ENCODE measurements around the gene ZNF766. TPM values are rescaled to one million over a fixed set of nuclear protein-coding genes. Genes with fewer than 3 reads are reported as not detected.

ZNF766 gene
- 26.2 to 28.8 TPM (median 26.9 TPM) in 3 replicates for total RNA-seq

DNA sequence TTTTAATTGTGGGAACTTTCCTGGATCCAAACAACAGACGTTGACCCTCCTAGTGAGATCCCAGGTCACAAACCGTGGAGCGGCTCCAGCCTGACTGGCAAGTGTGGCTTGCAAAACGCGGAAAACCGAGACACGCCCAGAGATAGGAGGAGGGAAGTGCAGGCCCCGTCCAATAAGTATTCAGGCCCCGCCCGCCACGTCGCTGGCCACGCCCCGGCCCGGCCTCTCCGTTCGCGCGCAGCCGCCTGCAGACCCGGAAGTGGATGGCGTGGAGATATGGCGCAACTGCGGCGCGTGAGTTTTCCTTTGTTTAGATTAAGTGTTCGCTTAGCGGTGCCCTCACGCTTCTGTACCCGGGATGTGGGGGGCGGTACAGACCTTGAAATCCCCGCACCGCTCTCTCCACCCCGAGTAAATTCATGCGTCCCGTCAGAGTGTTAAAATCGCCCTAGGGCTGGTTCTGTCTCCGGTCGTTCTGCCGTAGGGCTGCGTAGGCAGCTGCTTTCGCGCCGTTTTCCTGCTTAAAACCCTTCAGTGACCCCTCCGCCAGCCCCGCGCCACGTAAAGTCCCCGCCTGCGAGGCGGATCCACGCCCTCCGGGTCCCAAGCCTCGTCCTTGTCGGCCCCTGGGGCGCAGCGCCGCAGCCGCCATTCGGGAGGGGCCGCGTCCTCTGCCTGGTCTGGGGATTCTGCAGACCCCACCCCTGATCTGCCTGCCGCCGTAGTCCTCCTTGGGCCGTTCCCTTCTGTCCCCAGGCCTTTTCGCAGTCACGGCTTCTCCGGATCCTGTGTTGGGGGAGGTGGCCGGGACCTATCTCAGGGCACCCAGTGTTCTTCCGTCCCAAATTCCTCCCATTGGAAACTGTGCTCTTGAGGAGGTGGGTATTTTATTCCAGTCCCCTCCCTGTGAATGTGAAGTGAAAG, at the start of gene ZNF766:
ZNF766 (plus strand) TSS at position 250 of the 924 bp plus-strand sequence; CDS start at position 277, 27 bp downstream.
- H3K9me3 Mint-ChIP-seq = peaks cover 13% of the 10 kb centered on the region
- TF ChIP-seq, protein P1, sequence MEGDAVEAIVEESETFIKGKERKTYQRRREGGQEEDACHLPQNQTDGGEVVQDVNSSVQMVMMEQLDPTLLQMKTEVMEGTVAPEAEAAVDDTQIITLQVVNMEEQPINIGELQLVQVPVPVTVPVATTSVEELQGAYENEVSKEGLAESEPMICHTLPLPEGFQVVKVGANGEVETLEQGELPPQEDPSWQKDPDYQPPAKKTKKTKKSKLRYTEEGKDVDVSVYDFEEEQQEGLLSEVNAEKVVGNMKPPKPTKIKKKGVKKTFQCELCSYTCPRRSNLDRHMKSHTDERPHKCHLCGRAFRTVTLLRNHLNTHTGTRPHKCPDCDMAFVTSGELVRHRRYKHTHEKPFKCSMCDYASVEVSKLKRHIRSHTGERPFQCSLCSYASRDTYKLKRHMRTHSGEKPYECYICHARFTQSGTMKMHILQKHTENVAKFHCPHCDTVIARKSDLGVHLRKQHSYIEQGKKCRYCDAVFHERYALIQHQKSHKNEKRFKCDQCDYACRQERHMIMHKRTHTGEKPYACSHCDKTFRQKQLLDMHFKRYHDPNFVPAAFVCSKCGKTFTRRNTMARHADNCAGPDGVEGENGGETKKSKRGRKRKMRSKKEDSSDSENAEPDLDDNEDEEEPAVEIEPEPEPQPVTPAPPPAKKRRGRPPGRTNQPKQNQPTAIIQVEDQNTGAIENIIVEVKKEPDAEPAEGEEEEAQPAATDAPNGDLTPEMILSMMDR (IDR thresholded peaks at IDR 0.05; ENCODE audit: unreplicated experiment) = no peak
- DNase-seq (ENCODE audit: low spot score in 2 of 2, unreplicated experiment in 2 of 2) = peak; percentile 92 to 98
- H3K36me3 Mint-ChIP-seq = peaks cover 21% of the 10 kb centered on the region
- peak within 1 kb of the TSS; percentile 93 for H3K4me3 Mint-ChIP-seq
- no peaks in the 10 kb centered on the region for H3K27me3 Mint-ChIP-seq (ENCODE audit: low read depth)
- peak within 1 kb of the TSS; percentile 98 for H3K27ac Mint-ChIP-seq
- H3K4me1 Mint-ChIP-seq = peaks cover 20% of the 10 kb centered on the region

GRCh38 chr19:52219611-52220010, 49.8 kb upstream of the ZNF766 start:
- TF ChIP-seq, protein P1 (IDR thresholded peaks at IDR 0.05; ENCODE audit: unreplicated experiment) = no peak
- no peak for DNase-seq (ENCODE audit: low spot score in 2 of 2, unreplicated experiment in 2 of 2)
- H3K27ac Mint-ChIP-seq = no peak overlapping the region
- H3K27me3 Mint-ChIP-seq (ENCODE audit: low read depth) = no peaks in the 10 kb centered on the region
- no peaks in the 10 kb centered on the region for H3K4me1 Mint-ChIP-seq
- H3K4me3 Mint-ChIP-seq = no peak overlapping the region
- H3K36me3 Mint-ChIP-seq = peaks cover 66% of the 10 kb centered on the region
- H3K9me3 Mint-ChIP-seq = no peaks in the 10 kb centered on the region

GRCh38 chr19:52221031-52221430, 48.4 kb upstream of the ZNF766 start:
- Mint-ChIP-seq H3K4me1 (no peaks in the 10 kb centered on the region), H3K27me3 (ENCODE audit: low read depth) (no peaks in the 10 kb centered on the region), H3K36me3 (peaks cover 71% of the 10 kb centered on the region), H3K4me3 (no peak overlapping the region), H3K9me3 (no peaks in the 10 kb centered on the region), H3K27ac (no peak overlapping the region)
- no peak for DNase-seq (ENCODE audit: low spot score in 2 of 2, unreplicated experiment in 2 of 2)
- TF ChIP-seq, protein P1 (IDR thresholded peaks at IDR 0.05; ENCODE audit: unreplicated experiment) = no peak

DNA sequence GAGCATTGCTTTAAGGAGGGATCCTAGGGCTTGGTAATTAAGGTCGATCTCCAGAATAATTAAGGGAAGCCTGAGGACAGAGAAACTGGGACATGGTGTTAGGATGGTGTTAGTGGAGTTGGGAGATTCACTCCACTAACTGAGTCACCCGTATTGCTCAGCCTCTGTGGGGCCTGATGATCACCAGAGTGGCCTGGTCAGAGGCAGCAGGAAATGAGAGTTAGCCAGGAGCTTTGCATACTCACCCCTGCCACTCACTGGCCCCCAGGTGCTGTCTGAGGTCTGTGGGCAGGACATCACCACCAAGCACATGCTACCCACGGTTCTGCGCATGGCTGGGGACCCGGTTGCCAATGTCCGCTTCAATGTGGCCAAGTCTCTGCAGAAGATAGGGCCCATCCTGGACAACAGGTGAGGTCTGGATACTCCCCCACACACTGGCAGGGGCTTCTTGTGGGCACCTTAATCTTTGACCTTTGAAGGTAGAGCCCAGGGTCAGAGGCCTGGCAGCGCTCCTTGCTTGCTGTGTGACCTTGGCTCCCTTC, 47.5 kb upstream of the ZNF766 start:
- peaks cover 75% of the 10 kb centered on the region for H3K36me3 Mint-ChIP-seq

DNA sequence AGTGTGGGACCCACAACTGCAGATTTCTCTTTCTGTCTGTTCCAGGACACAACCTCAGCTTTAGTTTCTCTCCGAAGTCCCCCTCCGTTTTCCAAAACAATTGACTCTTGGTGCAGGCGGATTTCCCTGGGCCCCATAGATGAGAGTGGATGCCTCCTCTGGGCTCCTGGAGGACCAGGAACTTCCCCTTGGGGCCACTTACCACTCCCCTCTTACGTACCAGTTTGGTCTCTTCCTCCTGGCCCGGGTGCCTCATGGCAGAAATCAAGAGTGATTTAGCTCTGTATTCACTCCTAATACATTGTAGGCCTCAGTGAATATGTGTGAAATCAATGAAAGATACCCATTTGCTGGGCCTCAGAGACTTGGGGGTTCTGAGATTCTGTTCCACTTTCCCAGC, 45.2 kb upstream of the ZNF766 start:
- no peaks in the 10 kb centered on the region for H3K9me3 Mint-ChIP-seq
- no peaks in the 10 kb centered on the region for H3K4me1 Mint-ChIP-seq
- no peak overlapping the region for H3K27ac Mint-ChIP-seq
- H3K27me3 Mint-ChIP-seq (ENCODE audit: low read depth) = no peaks in the 10 kb centered on the region
- TF ChIP-seq, protein P1 (IDR thresholded peaks at IDR 0.05; ENCODE audit: unreplicated experiment) = no peak
- no peak overlapping the region for H3K4me3 Mint-ChIP-seq
- no peak for DNase-seq (ENCODE audit: low spot score in 2 of 2, unreplicated experiment in 2 of 2)
- peaks cover 73% of the 10 kb centered on the region for H3K36me3 Mint-ChIP-seq

More for the DNA sequence above, 47.5 kb upstream of the ZNF766 start:
- H3K4me3 Mint-ChIP-seq = no peak overlapping the region
- H3K27ac Mint-ChIP-seq = no peak overlapping the region
- no peaks in the 10 kb centered on the region for H3K27me3 Mint-ChIP-seq (ENCODE audit: low read depth)
- H3K4me1 Mint-ChIP-seq = no peaks in the 10 kb centered on the region
- TF ChIP-seq, protein P1 (IDR thresholded peaks at IDR 0.05; ENCODE audit: unreplicated experiment) = no peak
- no peak for DNase-seq (ENCODE audit: low spot score in 2 of 2, unreplicated experiment in 2 of 2)
- no peaks in the 10 kb centered on the region for H3K9me3 Mint-ChIP-seq

All from mesothelial cell of epicardium (in vitro differentiated cells).